NCI-H748 treated with DMSO at 0.1 percent for 48 hours (cell line): ENCODE results near the gene MICOS13.

Experiments
- DNase-seq: peaks from one replicate; lab custom pipeline; 2025; lab: John Stamatoyannopoulos, UW

Gene MICOS13

GRCh38 chr19:5687360-5688198, 7.3 kb upstream of the MICOS13 start:
- no peak for DNase-seq

GRCh38 chr19:5686647-5687359, 6.5 kb upstream of the MICOS13 start:
- DNase-seq, result peak; percentile 59

- no peak for DNase-seq
These were observed 6.0 kb upstream of the MICOS13 start for GRCh38 chr19:5686326-5686646.

- no peak for DNase-seq
These were observed 4.5 kb upstream of the MICOS13 start for GRCh38 chr19:5684694-5685430.

- no peak for DNase-seq
These were observed 3.0 kb upstream of the MICOS13 start for GRCh38 chr19:5683177-5683886.

GRCh38 chr19:5682107-5682482, 1.8 kb upstream of the MICOS13 start:
- no peak for DNase-seq

GRCh38 chr19:5681391-5682106, 1.2 kb upstream of the MICOS13 start:
- no peak for DNase-seq

- DNase-seq, result no peak
These were observed 256 bp downstream of the MICOS13 start for GRCh38 chr19:5680084-5680436.

- DNase-seq, result no peak
These were observed 830 bp downstream of the MICOS13 start for GRCh38 chr19:5679289-5680083.

GRCh38 chr19:5678071-5678718, 2.1 kb downstream of the MICOS13 start:
- DNase-seq, result no peak

- DNase-seq, result no peak
These were observed 2.7 kb downstream of the MICOS13 start for GRCh38 chr19:5677580-5677979.

- DNase-seq, result no peak
These were observed 3.2 kb downstream of the MICOS13 start for GRCh38 chr19:5677136-5677535.

GRCh38 chr19:5676772-5677105, 3.6 kb downstream of the MICOS13 start:
- no peak for DNase-seq

GRCh38 chr19:5676105-5676771, 4.1 kb downstream of the MICOS13 start:
- no peak for DNase-seq

GRCh38 chr19:5674714-5675113, 5.6 kb downstream of the MICOS13 start:
- DNase-seq, result no peak

GRCh38 chr19:5673752-5674151, 6.6 kb downstream of the MICOS13 start:
- no peak for DNase-seq

- DNase-seq, result no peak
These were observed 7.4 kb downstream of the MICOS13 start for GRCh38 chr19:5672708-5673459.

- DNase-seq, result no peak
These were observed 8.7 kb downstream of the MICOS13 start for GRCh38 chr19:5671600-5671999.

- no peak for DNase-seq
These were observed 11.1 kb downstream of the MICOS13 start for GRCh38 chr19:5669212-5669611.
